Fibroblast of skin of abdomen (primary cell): ENCODE data around the gene NCCRP1.

ENCODE experiments used
- DNase-seq: peaks from one replicate; pipeline ENCODE4 v3.0.0-alpha.2; 2013

Gene NCCRP1

GRCh38 chr19:39181500-39182173 lies 15.1 kb upstream of the NCCRP1 start:
- DNase-seq: no peak

DNA sequence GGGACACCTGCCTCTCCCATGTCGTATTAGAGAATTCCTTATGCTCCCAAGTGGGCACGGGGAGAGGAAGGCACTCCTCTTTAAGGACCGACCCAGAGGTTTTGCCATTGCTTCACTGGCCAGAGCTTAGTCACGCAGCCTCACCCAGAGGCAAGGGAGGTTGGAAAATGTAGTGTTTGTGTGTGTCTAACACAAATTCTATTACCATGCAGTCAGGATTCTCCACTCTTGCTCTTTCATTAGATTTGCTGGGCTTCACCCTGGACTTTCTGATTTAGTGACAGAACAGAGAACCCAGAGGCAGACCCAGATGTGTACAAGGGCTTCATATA lies 14.6 kb upstream of the NCCRP1 start:
- DNase-seq: no peak

- peak; percentile 12 for DNase-seq
These were observed 13.7 kb upstream of the NCCRP1 start for GRCh38 chr19:39183104-39183503.

GRCh38 chr19:39186391-39186790 lies 10.4 kb upstream of the NCCRP1 start:
- DNase-seq: no peak

DNA sequence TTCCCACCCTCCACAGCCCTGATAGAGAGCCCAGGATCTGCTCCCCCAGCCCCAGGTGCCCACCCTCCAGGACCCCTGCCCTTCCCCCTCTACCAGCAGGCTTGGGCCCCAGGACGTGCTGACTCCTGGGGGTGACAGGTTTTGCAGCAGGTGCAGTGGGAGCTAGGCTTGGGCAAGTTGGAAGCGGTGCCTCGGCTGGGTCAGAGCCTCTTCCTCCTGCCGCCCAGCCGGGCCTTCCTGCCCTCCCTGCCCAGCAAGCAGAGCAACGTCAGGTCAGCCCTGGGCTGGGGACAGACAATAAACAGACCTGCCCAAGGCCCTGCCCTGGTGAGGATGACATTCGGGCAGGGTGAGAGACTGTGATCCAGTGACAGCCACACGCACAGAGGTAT lies 9.2 kb upstream of the NCCRP1 start:
- no peak for DNase-seq

DNA sequence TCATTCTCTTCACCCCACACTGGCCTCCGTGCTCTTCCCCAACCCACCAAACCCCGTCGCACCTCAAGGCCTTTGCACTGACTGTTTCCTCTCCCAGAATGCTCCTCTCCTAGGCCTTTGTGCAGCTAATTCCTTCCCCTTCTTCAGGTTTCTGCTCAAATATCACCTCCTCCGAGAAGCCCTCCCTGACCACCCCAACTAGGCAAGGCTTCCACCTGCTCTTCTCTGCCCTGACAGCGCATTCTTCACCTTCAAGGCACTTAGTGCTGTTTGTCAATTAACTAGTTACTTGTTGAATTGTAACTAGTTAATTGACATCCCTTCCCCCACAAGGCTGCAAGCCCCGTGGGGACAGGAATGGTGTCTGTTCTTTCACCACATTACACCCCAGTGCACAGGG lies 7.8 kb upstream of the NCCRP1 start:
- no peak for DNase-seq

DNA sequence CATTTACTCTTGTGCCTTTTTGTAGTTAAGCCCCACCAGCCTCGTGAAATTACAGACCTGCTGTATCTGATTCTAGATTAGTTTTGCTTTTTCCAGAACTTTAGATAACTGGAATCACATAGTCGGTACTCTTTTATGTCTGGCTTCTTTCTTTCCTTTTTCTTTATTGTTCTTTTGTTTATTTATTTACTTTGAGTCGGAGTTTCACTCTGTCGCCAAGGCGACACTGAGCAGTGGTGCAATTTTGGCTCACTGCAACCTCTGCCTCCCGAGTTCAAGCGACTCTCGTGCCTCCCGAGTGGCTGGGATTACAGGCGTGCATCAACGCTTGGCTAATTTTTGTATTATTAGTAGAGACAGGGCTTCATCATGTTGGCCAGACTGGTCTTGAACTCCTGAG lies 6.0 kb upstream of the NCCRP1 start:
- no peak for DNase-seq

- no peak for DNase-seq
These were observed 3.9 kb upstream of the NCCRP1 start for GRCh38 chr19:39192846-39193245.

- no peak for DNase-seq
These were observed 3.0 kb upstream of the NCCRP1 start for GRCh38 chr19:39193803-39194202.

DNA sequence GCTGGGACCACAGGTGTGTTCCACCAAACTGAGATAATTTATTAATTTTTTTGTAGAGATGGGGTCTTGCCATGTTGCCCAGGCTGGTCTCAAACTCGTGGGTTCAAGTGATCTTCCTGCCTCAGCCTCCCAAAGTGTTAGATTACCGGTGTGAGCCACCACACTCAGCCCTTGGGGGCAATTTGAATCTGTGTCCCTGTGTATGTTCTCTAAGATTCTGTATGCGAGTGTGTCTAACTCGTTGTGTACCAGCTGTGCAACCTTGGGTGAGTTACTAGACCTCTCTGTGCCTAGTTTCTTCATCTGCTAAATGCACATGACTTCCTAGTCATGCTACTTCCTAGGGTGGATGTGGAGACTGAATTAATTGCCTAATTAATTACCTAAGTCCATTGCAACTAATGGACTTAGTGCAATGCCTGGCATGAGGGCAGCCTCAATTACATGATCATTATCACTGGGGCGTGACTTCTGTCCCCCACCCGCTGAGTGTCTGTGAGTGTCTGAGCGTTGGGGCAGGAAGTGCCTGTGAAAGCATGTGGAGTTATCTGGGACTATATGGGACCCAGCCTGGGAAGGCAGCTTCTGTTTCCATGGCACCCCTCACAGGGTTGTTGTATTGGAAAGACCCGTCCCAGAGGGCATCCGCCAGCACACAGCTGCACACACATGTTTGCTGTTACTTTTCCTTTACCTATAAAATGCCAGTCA lies 1.8 kb upstream of the NCCRP1 start:
- DNase-seq: no peak

GRCh38 chr19:39195755-39196154 lies 1.0 kb upstream of the NCCRP1 start:
- DNase-seq: no peak

GRCh38 chr19:39196320-39196719 lies 444 bp upstream of the NCCRP1 start:
- DNase-seq: no peak

DNA sequence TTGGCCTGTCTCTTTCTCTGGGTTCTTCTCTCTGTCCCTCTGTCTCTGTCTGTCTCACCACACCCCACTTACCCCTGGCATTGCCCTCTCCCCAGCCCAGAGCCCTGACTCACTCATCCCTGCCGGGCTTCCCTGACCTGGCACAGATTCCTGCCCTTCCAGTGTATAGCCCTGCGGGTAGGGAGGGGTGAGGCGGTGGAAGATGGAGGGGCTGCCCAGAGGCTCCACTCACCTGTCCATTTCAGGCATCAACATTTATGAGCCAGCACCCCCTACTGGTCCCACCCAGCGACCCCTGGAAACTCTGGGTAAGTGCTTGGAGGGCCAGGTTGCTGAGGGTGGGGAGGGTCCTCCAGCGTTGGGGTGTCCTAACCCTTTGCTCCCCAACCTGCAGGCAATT lies 1.0 kb downstream of the NCCRP1 start:
- no peak for DNase-seq

- no peak for DNase-seq
These were observed 2.3 kb downstream of the NCCRP1 start for GRCh38 chr19:39199025-39199424.

GRCh38 chr19:39200066-39200802 lies 3.5 kb downstream of the NCCRP1 start:
- no peak for DNase-seq

DNA sequence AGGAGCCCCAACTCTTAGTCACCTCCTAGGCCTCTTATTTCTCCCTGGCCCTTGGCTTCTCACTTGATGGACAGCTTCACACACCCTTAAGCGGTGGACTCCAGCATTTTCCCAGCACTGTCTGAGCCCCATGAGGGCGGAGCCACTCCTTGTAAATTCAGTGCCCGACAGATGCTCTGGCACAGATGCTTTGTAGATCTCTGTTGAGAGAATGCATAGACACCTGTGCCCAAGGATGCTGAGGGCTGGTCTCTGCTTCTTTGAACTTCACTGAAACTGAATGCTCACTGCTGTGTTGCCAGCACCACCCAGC lies 4.0 kb downstream of the NCCRP1 start:
- DNase-seq: no peak

GRCh38 chr19:39202998-39203355 lies 6.2 kb downstream of the NCCRP1 start:
- DNase-seq: no peak

DNA sequence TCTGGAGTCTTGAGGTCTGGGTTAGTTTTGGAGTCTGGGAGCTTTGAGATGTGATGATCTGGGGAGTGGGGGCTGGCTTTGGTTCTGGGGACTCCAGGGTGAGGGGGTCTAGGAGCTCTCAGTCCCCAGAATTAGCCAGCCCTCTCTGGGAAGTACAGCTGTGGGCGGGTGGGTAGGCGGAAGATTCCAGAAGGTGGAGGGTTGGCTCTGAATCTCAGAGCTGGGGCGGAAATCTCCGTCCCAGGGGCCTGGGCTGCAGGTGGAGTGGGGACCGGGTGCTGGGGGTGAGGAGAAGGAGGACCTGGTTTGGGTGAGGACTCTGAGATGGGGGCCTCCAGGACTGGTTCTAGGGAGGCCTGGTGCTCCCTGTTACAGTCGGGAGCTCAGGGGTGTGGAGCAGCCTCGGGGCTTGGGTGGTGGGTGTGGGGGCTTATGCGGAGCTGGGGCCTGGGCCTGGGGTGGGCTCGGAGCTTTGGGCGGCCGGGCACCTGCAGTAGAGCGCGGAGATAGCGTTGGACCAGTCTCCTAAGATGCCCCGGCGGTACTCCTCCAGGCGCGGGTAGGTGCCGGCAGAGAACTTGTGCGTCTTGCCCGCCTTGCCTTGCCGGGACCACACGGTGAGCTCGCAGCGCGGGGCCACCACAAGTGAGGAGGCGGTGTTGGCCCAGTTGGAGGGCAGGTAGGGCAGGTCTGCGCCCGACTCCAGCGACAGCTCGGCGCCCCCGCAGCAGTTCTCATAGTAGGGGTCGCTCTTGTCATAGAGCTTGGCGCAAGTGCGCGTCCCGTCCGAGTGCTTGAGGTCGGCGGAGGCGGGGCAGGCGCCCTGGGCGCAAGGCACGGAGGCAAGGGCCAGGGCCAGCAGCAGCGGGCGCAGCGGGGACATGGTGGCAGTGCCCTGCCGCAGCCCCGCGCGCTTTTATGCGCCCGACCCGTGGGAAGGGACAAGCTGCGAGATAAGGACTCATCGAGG lies 6.9 kb downstream of the NCCRP1 start, which contains the start of gene SYCN:
SYCN (minus strand) TSS at position 892 of the 970 bp plus-strand sequence; CDS start at position 883, 9 bp downstream.
- DNase-seq: no peak

- no peak for DNase-seq
These were observed 8.6 kb downstream of the NCCRP1 start for GRCh38 chr19:39205449-39205764.

GRCh38 chr19:39206122-39206521 lies 9.4 kb downstream of the NCCRP1 start:
- DNase-seq: no peak

DNA sequence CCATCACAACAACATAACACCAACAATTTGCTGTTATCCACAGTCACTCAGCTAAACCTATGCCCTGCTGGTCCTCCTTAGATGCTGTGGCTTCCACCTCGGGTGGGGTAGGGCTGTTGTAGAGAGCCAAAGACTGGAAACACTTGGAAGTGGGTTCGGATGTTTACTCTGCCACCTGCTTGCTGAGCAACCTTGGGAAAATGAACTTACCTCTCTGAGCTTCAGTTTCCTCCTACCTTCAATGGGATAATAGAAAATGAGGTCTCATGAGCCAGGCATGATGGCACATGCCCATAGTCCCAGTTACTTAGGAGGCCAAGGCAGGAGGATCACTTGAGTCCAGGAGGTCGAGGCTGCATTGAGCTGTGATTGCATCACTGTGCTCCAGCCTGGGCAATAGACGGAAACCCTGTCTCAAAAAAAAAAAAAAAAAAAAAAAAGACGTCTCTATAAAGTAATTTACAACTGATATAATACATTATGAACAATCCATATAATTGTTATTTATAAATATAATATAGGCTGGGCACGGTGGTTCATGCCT lies 10.6 kb downstream of the NCCRP1 start:
- no peak for DNase-seq

- DNase-seq: no peak
These were observed 11.5 kb downstream of the NCCRP1 start for GRCh38 chr19:39208175-39208795.
